GM03348 (cell line): ENCODE data around the gene PPP1R12C.
"Not testable (repeated sequence)": the region's sequence is repeated elsewhere in the genome, so short reads cannot be mapped to it uniquely, and the experiment has no call there.

Experiments
- DNase-seq: peaks from one replicate; pipeline ENCODE4 v3.0.0; 2012; ENCODE audit warnings: low spot score

Gene PPP1R12C

GRCh38 chr19:55112246-55112776, 5.1 kb downstream of the PPP1R12C start:
- DNase-seq, result no peak

GRCh38 chr19:55111238-55111831, 6.1 kb downstream of the PPP1R12C start:
- DNase-seq, result no peak

GRCh38 chr19:55109527-55110291, 7.7 kb downstream of the PPP1R12C start:
- no peak for DNase-seq

GRCh38 chr19:55107252-55107651, 10.2 kb downstream of the PPP1R12C start:
- DNase-seq, result not testable (repeated sequence)

DNA sequence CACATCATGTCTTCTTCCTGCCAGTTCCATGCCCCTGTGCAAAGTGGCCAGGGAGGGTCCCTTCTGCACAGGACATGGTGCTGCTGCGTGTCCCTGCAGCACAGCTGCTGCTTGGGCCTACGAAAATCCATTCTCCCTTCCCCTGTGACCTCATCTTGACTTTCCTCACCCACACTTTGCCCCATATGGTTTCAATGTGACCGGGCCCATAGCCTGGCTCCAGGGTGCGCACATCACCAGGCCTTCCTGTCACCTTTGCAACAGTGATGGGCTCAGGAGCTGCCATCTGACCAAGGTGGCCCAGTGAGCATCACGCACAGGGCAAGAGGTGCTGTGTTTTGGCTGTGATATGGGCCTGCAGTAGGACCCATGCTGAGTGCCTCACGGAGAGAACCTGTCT, 10.8 kb downstream of the PPP1R12C start:
- DNase-seq, result no peak

GRCh38 chr19:55105237-55105636, 12.2 kb downstream of the PPP1R12C start:
- no peak for DNase-seq

DNA sequence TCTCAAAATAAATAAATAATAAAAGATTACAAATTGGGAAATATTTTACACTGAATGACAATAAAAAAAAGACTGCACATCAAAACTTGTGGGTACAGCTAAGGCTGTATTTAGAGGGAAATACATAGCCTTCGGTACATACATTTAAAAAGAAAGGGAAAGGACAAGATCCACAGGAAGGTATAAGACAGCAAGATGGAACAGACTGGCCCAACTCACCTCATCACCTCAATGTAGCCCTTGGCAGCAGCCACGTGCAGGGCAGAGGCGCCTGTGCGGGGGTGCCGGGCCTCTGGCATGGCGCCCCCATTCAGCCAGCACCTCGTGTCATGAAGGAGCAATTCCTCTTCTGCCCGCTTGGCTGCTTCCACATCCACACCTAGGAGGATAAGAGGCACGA, 14.2 kb downstream of the PPP1R12C start:
- DNase-seq, result no peak

DNA sequence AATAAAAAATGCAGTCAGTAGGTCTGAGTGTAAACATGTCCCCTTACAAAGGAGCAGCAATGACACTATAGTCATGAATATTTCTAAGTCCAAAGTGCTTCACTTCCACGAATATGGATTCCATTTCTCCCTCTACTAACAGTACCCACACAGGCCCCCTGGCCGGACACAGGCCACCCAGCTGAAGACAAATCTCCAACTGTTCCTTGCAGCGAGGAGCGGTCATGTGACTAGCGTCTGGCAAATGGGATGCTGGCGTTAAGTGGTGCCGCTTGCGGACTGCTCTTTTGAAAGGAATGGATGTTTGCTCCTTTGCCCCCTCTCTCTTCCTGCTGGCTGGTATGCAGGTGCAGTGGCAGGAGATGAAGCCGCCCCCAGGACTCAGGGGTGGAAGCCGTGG, 16.2 kb downstream of the PPP1R12C start:
- no peak for DNase-seq

DNA sequence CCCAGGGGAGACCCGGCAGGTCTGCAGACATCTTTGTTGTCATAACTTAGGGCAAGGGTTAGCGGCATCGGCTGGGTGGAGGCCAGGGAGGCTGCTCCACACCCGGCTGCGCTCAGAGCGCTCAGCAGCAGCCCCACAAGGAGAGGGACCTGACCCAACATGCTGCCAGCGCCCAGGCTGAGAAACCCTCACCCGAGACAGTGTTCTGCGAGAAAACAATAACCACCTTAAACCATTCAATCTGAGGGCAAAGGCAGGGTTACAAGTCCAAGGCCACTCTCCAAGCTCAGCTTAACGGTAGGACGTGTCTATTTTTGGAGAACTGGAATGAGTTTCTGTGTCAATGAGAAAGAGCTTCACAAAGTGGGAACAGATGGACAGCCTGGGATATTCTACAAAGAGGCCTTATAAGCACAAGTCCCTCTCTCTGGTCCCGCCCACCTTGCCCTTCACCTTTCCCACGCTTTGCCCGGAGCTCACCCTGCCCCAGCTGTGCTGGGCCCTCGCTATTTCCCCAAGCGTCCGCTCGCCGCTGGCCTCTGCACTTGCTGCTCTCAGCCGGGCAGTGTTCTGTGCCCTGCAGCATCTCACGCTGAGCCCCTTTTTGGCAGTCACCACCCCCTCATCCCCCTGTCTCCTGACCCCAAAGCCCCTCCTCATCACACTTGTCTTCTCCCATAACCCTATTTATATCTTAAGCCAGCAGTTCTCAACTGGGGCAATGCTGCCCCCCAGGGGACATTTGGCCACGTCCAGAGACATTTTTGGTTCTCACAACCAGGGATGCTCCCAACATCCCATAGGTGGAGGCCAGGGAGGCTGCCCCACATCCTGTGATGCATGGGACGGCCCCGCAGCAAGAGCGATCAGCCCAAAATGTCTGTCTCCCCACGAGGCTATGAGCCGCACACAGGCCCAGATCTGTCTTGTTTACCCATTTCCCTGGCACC, 17.6 kb downstream of the PPP1R12C start:
- no peak for DNase-seq

DNA sequence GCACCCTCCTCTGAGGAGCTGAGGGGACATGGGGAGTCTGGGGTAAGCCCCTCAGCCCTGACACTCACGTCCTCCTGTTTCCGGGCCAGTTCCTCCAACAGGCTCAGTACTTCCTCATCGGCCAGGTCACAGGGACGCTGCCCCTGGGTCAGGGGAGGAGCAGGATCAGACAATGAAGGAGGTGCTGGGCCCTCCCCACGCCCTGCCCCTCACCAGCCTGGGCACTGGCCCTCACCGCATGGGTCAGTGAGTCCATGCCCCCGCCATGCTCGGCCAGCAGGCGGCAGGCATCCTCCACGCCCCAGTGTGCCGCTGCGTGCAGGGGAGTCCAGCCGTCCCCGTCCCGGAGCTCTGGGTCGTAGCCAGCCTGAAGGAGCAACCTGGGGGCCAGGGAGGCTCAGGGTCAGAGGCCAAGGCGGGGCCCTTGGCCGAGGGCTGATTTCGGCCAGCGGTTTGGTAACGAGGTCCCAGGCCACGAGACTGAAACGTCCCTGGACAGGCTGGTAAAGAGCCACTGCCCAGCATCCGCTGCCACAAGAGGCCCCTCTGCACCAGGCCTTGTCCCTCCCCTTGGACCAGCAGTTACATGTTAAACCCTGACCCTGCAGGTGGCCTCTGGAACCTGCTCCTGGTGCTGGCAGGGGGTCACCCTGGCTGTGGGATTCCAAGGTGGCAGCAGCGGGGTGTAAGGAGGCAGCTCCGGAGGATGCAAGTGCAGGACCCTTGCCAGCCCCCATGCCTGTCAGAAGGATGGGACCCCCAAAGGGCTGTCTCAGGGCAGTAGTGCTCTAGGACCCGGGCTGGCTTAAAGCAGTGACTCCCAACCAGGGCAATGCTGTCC, 18.5 kb downstream of the PPP1R12C start:
- DNase-seq, result no peak

DNA sequence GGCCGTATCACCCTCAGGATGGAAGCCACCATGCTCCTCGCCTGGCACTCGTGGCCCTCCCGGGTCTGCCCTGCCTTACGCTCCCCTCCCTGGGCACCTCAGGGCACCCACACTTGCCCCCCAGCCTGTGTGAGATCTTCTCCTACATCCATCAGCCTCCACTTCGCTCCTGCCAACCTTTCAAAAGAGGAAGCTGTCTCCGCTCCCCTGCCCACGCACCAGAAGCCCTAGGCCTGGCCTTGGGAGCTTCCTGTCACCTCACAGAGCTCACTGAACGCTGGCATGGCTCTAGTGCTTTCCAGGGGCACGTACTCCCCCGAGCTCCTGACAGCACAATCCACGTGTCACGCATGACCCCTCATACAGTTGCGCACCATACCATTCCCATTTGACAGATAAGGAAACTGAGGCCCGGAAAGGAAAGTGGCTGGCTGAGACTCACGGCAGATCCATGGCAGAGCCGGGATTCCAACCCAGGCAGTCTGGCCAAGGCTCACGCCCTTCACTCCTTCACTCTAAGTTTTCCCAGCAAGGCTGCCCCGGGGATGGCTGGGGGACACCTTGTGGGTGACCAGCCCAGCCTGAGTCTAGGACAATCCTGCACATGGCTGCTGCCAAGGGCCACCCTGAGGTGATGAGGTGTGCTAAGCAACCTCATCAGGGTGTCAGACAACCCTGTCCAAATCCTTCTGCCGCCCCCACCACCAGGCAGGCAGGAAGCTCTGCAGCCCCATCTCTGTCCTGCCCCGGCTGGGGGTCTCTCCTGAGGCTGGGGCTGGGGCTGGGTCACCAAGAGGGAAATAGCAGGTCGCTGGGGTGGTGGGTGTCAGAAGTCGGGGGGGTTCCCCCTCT, 19.3 kb downstream of the PPP1R12C start:
- no peak for DNase-seq

DNA sequence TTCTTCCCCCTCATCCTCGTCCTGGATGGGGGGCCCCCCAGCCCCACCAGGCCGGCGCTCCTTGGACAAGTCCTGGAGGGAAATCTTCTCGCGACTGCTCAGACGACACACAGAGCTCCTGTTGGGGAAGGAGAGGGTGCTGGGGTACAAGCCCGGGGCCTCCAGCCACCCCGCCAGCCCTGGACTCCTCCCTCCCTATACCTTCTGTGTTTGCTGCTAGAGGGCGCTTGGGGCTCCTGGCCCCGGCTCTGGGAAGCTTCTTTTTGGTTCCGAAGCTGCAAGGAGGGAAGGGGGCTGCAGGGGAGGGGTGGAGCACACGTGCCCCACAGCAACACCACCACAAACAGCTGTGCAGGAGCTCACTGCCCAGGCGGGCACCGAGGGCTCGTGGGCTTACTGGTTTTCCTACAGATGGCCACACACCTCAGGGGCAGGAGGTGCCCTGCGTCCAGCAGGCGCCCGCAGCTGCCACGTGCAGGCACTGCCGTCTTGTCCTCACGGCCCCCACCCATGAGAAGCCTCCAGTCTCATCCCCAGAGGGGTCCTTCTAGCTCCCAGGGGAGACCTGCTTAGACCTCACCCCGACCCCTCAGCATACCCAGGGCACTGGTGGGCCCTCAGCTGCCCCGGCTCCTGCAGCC, 21.3 kb downstream of the PPP1R12C start:
- no peak for DNase-seq

- no peak for DNase-seq
Observed at GRCh38 chr19:55095260-55096060, 22.0 kb downstream of the PPP1R12C start.

- DNase-seq, result no peak
Observed at GRCh38 chr19:55094456-55095259, 22.8 kb downstream of the PPP1R12C start.

- DNase-seq, result no peak
Observed at GRCh38 chr19:55092423-55093318, 24.8 kb downstream of the PPP1R12C start.

DNA sequence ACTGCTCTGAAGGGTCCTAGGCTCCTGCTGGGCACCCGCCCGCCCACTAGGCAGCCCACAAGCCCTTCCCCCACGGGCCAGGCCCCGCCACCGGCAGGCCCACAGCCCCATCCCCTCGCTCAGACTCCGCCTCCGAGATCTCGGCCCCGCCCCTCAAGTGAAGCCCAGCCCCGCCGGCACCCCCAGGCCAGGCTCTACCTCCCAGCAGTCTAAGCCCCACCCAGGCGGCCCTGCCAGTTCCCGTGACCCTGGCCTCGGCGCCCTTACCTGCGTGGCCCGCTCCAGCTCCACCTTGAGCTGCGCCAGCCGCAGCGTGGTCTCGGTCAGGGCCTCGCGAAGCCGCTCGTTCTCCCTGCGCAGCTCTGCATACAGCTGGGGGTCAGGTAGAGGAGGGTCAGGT, 25.5 kb downstream of the PPP1R12C start:
- DNase-seq, result no peak
